HG03460 (cell line): ENCODE results near the gene AUH.

Source experiments
- ATAC-seq: cut with Tn5 transposase; IDR thresholded peaks from one replicate; pipeline ENCODE4 v1.9.1; 2021; ENCODE audit not compliant: unreplicated experiment

The AUH gene

DNA sequence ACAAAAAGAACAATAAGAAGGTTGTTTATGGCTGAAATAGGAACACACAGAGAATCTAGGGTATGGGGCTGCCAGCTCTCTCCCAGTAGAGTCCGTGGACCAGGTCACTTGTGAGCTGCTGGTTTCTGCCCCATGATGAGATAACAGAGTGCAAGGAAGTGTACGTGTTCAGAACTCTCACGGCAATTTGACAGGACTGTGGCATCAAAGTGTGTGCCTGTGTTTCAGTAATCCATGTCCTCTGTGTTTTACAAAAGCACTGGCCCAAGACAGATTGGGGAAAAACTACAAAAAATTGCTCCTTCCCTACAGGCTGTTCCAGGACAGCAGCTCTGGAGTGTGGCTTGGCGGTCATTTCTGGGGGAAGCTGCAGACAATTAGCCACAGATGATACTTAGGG, 184.6 kb downstream of the AUH start:
- ATAC-seq, result no peak

DNA sequence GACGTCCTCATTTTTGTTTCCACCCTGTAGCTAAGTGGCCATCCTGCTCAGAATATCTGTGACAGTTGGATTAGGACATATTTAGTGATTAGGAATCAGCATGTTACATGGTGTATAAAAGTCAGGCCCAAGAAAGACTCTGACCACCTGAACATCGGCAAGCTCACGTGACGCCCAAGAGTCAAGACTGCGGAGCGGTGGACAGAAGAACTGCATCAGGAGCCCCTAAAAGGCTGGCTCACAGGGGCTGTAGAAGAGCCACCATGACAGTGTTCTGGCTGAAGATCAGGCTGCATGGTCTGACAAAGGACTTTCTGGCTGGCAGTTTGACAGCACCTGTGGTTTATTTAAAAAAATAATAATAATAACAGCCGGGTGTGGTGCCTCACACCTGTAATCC, 185.3 kb downstream of the AUH start:
- no peak for ATAC-seq

DNA sequence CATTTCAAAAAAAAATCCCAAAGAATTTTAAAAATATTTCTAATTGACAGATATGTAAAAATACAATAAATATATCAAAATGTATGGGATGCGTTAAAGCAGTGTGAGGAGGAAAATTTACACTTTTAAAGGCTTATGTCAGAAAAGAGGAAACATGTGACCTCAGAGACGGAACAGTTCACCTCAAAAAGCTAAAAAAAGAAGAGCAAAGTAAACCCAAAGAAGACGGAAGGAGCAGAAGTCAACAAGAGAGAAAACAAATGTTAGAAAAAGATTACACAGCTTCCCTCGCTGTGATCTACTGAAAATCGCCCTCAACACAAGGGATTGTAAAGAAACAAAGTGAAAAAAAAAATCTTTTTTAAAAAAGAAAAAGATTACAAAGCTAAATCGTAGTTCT, 186.9 kb downstream of the AUH start:
- no peak for ATAC-seq

GRCh38 chr9:91172329-91172728, 189.4 kb downstream of the AUH start:
- no peak for ATAC-seq

- no peak for ATAC-seq
Measured at GRCh38 chr9:91170951-91171350, 190.8 kb downstream of the AUH start.

GRCh38 chr9:91166796-91167366, 194.8 kb downstream of the AUH start:
- ATAC-seq, result no peak

GRCh38 chr9:91164724-91165520, 196.8 kb downstream of the AUH start:
- no peak for ATAC-seq
